Left lung (tissue), 10 donors: Measurements from ENCODE around the gene GDPD4. TPM values are rescaled to one million over a fixed set of nuclear protein-coding genes. Genes with fewer than 3 reads are reported as not detected.

Experiments used
- ATAC-seq: fragments of 200-7000 bp; cut with Tn5 transposase; one replicate; pipeline ENCODE4 v1.9.1; 2020; ENCODE audit warnings: moderate library complexity
- DNase-seq, 4 donors: peaks; one replicate each; pipeline ENCODE4 v3.0.0-alpha.2; 2013 to 2020
- H3K27ac ChIP-seq, 2 donors: fragments of 200-600 bp; sonication (generic) in 1 of 2; one replicate each; pipeline versions ENCODE4 v1.5.0 to v1.8.0; 2020 to 2021
- H3K27me3 ChIP-seq, 2 donors: fragments of 200-600 bp; sonication (generic) in 1 of 2; one replicate each; pipeline versions ENCODE4 v1.5.0 to v1.8.0; 2020 to 2021
- H3K36me3 ChIP-seq, 2 donors: fragments of 200-600 bp; sonication (generic) in 1 of 2; one replicate each; pipeline versions ENCODE4 v1.5.0 to v1.8.0; 2020 to 2021
- H3K4me1 ChIP-seq, 2 donors: fragments of 200-600 bp; one replicate each; pipeline ENCODE4 v1.8.0; 2021
- H3K4me3 ChIP-seq, 2 donors: fragments of 200-600 bp; sonication (generic) in 1 of 2; one replicate each; pipeline versions ENCODE4 v1.5.0 to v1.8.0; 2020 to 2021; ENCODE audit warnings: mild to moderate bottlenecking in 1 of 2
- H3K9me3 ChIP-seq, 2 donors: fragments of 200-600 bp; sonication (generic) in 1 of 2; one replicate each; pipeline versions ENCODE4 v1.5.0 to v1.8.0; 2020 to 2021
- CTCF ChIP-seq, 2 donors: fragments of 200-600 bp; sonication (generic) in 1 of 2; IDR thresholded peaks; one replicate each; pipeline versions ENCODE4 v1.5.0 to v1.8.0; 2021; ENCODE audit warnings: antibody characterized with exemption in 2 of 2
- intact Hi-C, 2 donors: fragments of 100-400 bp; cut with DNase I; formaldehyde crosslinking; loops; one replicate each; pipeline versions ENCODE4 v1.11.2 to v1.14.2; 2022
- polyA plus RNA-seq, 6 donors: library from polyadenylated mRNA; unstranded; fragments of 120-200 nt; gene quantifications; one replicate each; pipeline ENCODE4 v1.2.1, GENCODE V29; 2013; ENCODE audit not compliant: insufficient read length in 6 of 6
- total RNA-seq, 2 donors: library from RNA; stranded (reverse); fragmentation: NEBNext Ultra II Directional; extraction: Animal tissue kit (Norgen Biotek cat#: 25700); gene quantifications; one replicate each; pipeline ENCODE4 v1.2.1, GENCODE V29; 2021
- donor health status: DM: no; HTN: yes; CAD: no.
- donor health status: DM: no; HTN: no; CAD: no.

GDPD4 gene
- total and polyA plus RNA-seq, 8 donors: 0.34 to 0.78 (median 0.55) TPM; not detected in 2

DNA sequence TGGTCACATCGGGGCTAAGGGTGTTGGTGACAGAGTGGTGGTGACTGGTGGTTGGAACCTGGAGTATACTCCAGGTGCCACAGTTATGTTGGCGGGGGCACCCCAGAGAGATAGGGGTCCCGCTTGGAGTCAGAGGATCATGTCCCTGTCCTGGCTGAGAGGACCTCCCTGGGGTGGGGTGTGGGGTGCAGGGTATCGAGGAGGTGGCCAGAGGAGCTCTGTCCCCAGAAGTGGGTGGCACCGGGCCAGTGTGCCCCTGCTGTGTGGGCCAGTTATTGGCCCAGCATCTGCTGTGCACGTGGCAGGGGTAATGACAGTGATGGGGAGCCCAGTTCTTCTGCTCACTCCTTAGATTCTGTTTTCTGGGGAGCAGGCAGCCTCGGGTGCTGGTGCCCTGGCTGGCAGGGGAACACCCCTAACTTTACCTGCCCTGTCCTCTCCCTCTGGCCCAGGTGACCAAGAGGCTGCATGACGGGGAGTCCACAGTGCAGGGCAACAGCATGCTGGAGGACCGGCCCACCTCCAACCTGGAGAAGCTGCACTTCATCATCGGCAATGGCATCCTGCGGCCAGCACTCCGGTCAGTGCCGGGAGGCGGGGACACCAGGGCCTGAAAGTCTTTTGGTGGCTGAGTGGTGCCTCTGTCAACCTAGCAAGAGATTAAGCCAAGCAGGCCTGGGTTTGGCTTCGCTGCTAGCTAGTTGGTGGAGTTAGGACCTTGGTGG lies 117.2 kb downstream of the GDPD4 start:
- Histone ChIP-seq H3K36me3 (peaks cover 0 to 14% of the 10 kb centered on the region in 2 donors), H3K27ac (no peak overlapping the region), H3K27me3 (no peaks in the 10 kb centered on the region), H3K9me3 (no peaks in the 10 kb centered on the region), H3K4me1 (no peaks in the 10 kb centered on the region), H3K4me3 (no peak overlapping the region)
- no peak for TF ChIP-seq CTCF (IDR thresholded peaks at IDR 0.05)
- no peak for ATAC-seq
- DNase-seq: peak in 1 of 4 donors; percentile 68
- intact Hi-C loops: no loop called here

DNA sequence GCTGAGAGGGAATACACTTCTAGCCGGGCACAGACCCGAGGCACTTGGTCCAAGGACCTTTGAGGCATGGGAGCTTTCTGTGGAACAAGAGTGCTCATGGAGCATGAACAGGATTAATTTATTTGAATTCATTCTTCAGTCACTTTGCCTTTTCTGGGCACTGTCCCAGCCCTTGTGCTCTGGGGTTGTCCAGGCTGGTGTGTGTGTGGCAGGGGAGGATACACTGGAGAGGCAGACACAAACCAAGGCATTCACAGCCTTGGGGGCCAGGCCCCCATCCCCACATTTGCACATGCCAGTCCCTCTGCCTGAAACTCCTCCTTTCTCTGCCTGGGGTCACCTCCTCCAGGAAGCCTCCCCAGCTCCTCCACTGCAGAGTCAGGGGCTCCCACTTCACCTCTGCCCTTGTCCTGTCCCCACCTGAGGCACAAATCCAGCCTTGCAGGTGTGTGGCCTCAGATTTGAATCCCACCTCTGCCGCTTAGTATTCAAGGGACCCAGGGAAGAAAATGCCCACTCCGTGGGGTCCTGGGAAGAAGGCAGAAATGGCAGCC lies 118.0 kb downstream of the GDPD4 start:
- no peak overlapping the region for H3K4me3 ChIP-seq
- intact Hi-C loops: no loop called here
- ATAC-seq: no peak
- H3K27me3 ChIP-seq: no peaks in the 10 kb centered on the region
- no peaks in the 10 kb centered on the region for H3K4me1 ChIP-seq
- peaks cover 0 to 11% of the 10 kb centered on the region in 2 donors for H3K36me3 ChIP-seq
- peak in 1 of 4 donors; percentile 48 for DNase-seq
- no peak overlapping the region for H3K27ac ChIP-seq
- H3K9me3 ChIP-seq: no peaks in the 10 kb centered on the region
- no peak for TF ChIP-seq CTCF (IDR thresholded peaks at IDR 0.05)

DNA sequence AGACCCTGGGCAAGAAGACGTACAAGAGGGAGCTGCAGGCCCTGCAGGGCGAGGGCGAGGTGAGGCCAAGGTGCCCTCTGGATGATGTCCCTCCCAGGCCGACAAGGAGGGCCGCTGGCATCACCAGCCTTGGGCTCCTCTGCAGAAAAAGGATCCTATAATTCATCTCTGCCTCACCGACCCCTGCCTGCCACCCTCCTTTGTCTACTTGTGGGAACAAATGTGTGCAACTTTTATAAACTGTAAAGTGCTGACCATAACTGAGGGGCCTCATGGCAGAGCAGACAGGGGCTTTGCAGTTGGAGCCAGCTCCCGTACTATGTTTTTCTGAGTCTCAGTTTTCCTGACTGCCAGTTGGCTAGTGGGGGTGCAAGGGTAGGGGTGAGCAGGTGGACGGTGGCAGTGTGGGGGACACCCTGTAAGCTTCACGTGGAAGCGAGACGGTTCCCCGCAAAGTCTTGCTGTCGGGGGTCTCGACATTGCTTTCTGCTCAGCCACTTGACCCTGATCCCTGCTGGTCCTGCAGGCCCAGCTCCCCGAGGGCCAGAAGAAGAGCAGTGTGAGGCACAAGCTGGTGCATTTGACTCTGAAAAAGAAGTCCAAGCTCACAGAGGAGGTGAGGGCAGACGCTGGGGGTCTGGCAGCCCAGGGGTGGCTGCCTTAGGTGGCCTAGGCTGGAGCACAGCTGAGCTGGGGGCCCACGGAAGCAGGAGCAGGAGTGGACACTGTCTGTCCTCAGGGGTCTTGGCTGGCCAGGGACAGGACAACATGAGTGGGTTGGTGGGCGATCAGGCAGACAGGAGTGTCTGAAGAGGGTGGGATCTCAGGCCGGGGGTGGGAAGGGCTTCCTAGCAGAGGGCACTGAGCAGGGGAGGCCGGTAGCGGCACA lies 118.7 kb downstream of the GDPD4 start:
- H3K9me3 ChIP-seq: no peaks in the 10 kb centered on the region
- H3K36me3 ChIP-seq: peaks cover 0 to 11% of the 10 kb centered on the region in 2 donors
- TF ChIP-seq CTCF (IDR thresholded peaks at IDR 0.05): no peak
- H3K27ac ChIP-seq: no peak overlapping the region
- no peaks in the 10 kb centered on the region for H3K27me3 ChIP-seq
- intact Hi-C loops: no loop called here
- H3K4me1 ChIP-seq: no peaks in the 10 kb centered on the region
- peak in 1 of 4 donors; percentile 61 for DNase-seq
- H3K4me3 ChIP-seq: no peak overlapping the region
- no peak for ATAC-seq

- intact Hi-C loops: no loop called here
- H3K4me1 ChIP-seq: no peaks in the 10 kb centered on the region
- ATAC-seq (no peak), DNase-seq (peak in 1 of 4 donors; percentile 70)
- H3K36me3 ChIP-seq: peaks cover 0 to 11% of the 10 kb centered on the region in 2 donors
- no peaks in the 10 kb centered on the region for H3K9me3 ChIP-seq
- no peaks in the 10 kb centered on the region for H3K27me3 ChIP-seq
- TF ChIP-seq CTCF (IDR thresholded peaks at IDR 0.05): no peak
- no peak overlapping the region for H3K4me3 ChIP-seq
- no peak overlapping the region for H3K27ac ChIP-seq
Observed at GRCh38 chr11:77181799-77182541, 119.5 kb downstream of the GDPD4 start.
